Trophoblast cell (in vitro differentiated cells and primary cell): ENCODE results near the gene PARN.

Experiments used
- DNase-seq, 2 donors: peaks; one replicate each; pipeline ENCODE4 v3.0.0-alpha.2; 2016
- H2AFZ ChIP-seq: 2 replicates; pipeline ENCODE4 v1.6.1; 2013; ENCODE audit warnings: low read length, moderate library complexity, mild to moderate bottlenecking; ENCODE audit not compliant: insufficient read depth, poor library complexity
- H2AK5ac ChIP-seq: 2 replicates; pipeline ENCODE4 v1.6.1; 2013; ENCODE audit warnings: mild to moderate bottlenecking, low read length
- H2BK120ac ChIP-seq: 2 replicates; pipeline ENCODE4 v1.6.1; 2013; ENCODE audit warnings: low read length, mild to moderate bottlenecking, moderate library complexity; ENCODE audit not compliant: insufficient read depth, poor library complexity
- H2BK12ac ChIP-seq: 2 replicates; pipeline ENCODE4 v1.6.1; 2013; ENCODE audit warnings: mild to moderate bottlenecking, low read length, moderate library complexity
- H2BK5ac ChIP-seq: 2 replicates; pipeline ENCODE4 v1.6.1; 2013; ENCODE audit warnings: low read length, low read depth, moderate library complexity, mild to moderate bottlenecking; ENCODE audit not compliant: poor library complexity
- H3K14ac ChIP-seq: 2 replicates; pipeline ENCODE4 v1.6.1; 2013; ENCODE audit warnings: mild to moderate bottlenecking, low read length
- H3K18ac ChIP-seq: 2 replicates; pipeline ENCODE4 v1.6.1; 2013; ENCODE audit warnings: mild to moderate bottlenecking, low read length
- H3K23ac ChIP-seq: 2 replicates; pipeline ENCODE4 v1.6.1; 2013; ENCODE audit warnings: low read length
- H3K27ac ChIP-seq: 2 replicates; pipeline ENCODE4 v1.5.1; 2013; ENCODE audit warnings: low read depth, mild to moderate bottlenecking, inconsistent platforms, low read length, moderate library complexity
- H3K27me3 ChIP-seq: 2 replicates; pipeline ENCODE4 v1.6.1; 2013; ENCODE audit warnings: inconsistent platforms, mild to moderate bottlenecking, low read length, moderate library complexity; ENCODE audit not compliant: insufficient read depth
- H3K36me3 ChIP-seq, 2 experiments: 1 replicate in 1 of 2; 2 replicates in 1 of 2; pipeline ENCODE4 v1.6.1; 2013; ENCODE audit warnings: low read length in 2 of 2, mild to moderate bottlenecking in 2 of 2, moderate library complexity in 1 of 2; ENCODE audit not compliant: insufficient read depth in 2 of 2, control insufficient read depth in 1 of 2
- H3K4ac ChIP-seq: 2 replicates; pipeline ENCODE4 v1.6.1; 2013; ENCODE audit warnings: low read depth, mild to moderate bottlenecking, low read length, moderate library complexity
- H3K4me1 ChIP-seq, 2 experiments: 1 replicate in 1 of 2; 2 replicates in 1 of 2; pipeline ENCODE4 v1.6.1; 2013; ENCODE audit warnings: low read length in 2 of 2, mild to moderate bottlenecking in 2 of 2, moderate library complexity in 1 of 2; ENCODE audit not compliant: insufficient read depth in 2 of 2, control insufficient read depth in 1 of 2
- H3K4me2 ChIP-seq: 2 replicates; pipeline ENCODE4 v1.6.1; 2013; ENCODE audit warnings: inconsistent platforms, mild to moderate bottlenecking, low read length, moderate library complexity
- H3K4me3 ChIP-seq: 2 replicates; pipeline ENCODE4 v1.5.1; 2013; ENCODE audit warnings: mild to moderate bottlenecking, low read depth, low read length, inconsistent platforms
- H3K79me1 ChIP-seq: one replicate; pipeline ENCODE4 v1.6.1; 2013; ENCODE audit warnings: low read length
- H3K79me2 ChIP-seq: 2 replicates; pipeline ENCODE4 v1.6.1; 2013; ENCODE audit warnings: low read length, mild to moderate bottlenecking; ENCODE audit not compliant: control insufficient read depth, insufficient read depth, poor library complexity
- H3K9ac ChIP-seq: 2 replicates; pipeline ENCODE4 v1.6.1; 2013; ENCODE audit warnings: mild to moderate bottlenecking, low read length
- H3K9me3 ChIP-seq: 2 replicates; pipeline ENCODE4 v1.6.1; 2013; ENCODE audit warnings: low read depth, mild to moderate bottlenecking, control low read depth, inconsistent platforms, low read length; ENCODE audit not compliant: insufficient read depth
- H4K12ac ChIP-seq: 2 replicates; pipeline ENCODE4 v1.6.1; 2013; ENCODE audit warnings: low read depth, mild to moderate bottlenecking, low read length, moderate library complexity
- H4K8ac ChIP-seq: 2 replicates; pipeline ENCODE4 v1.6.1; 2013; ENCODE audit warnings: low read depth, mild to moderate bottlenecking, low read length, moderate library complexity
- H4K91ac ChIP-seq: one replicate; pipeline ENCODE4 v1.6.1; 2013; ENCODE audit warnings: low read depth, mild to moderate bottlenecking, low read length, moderate library complexity
- WGBS: extraction: QIAGEN DNeasy Blood & Tissue Kit; methylation state at CpG from one replicate; pipeline ENCODE4 v1.1.7; 2013; ENCODE audit warnings: missing lambda C conversion rate; ENCODE audit not compliant: insufficient read length, insufficient coverage; ENCODE audit errors: extremely low coverage; 5-methylcytosine and 5-hydroxymethylcytosine counted together

Gene PARN

GRCh38 chr16:14672403-14672971 lies 42.4 kb upstream of the PARN start:
- Histone ChIP-seq H2BK12ac (no peak overlapping the region), H3K18ac (no peak overlapping the region), H2AK5ac (no peak overlapping the region), H4K8ac (no peak overlapping the region), H3K79me2 (no peaks in the 10 kb centered on the region), H3K9me3 (no peaks in the 10 kb centered on the region), H3K4me3 (no peak overlapping the region), H3K27ac (no peak overlapping the region), H2BK5ac (no peak overlapping the region), H3K9ac (no peak overlapping the region), H3K23ac (no peak overlapping the region), H2BK120ac (no peak overlapping the region), H3K4me2 (no peak overlapping the region), H4K91ac (no peak overlapping the region), H3K36me3 (peaks cover 6 to 10% of the 10 kb centered on the region in 2 experiments), H2AFZ (no peak overlapping the region), H3K79me1 (no peaks in the 10 kb centered on the region), H3K14ac (no peak overlapping the region), H4K12ac (no peak overlapping the region), H3K4me1 (no peaks in the 10 kb centered on the region), H3K4ac (no peak overlapping the region), H3K27me3 (no peaks in the 10 kb centered on the region)
- no CpG with 5 or more reads among the region's 7 CpGs for WGBS
- no peak for DNase-seq

- no peaks in the 10 kb centered on the region for H3K79me2 ChIP-seq
- H2AK5ac ChIP-seq: no peak overlapping the region
- H3K27me3 ChIP-seq: no peaks in the 10 kb centered on the region
- no peak overlapping the region for H3K9ac ChIP-seq
- no peak overlapping the region for H3K18ac ChIP-seq
- no peak overlapping the region for H2BK120ac ChIP-seq
- WGBS: no CpG with 5 or more reads among the region's 4 CpGs
- no peak overlapping the region for H4K91ac ChIP-seq
- no peak overlapping the region for H4K12ac ChIP-seq
- no peak overlapping the region for H4K8ac ChIP-seq
- no peak overlapping the region for H3K23ac ChIP-seq
- H2BK12ac ChIP-seq: no peak overlapping the region
- peak; percentile 2 to 13 for DNase-seq
- no peak overlapping the region for H3K27ac ChIP-seq
- H3K4me2 ChIP-seq: no peak overlapping the region
- H2BK5ac ChIP-seq: no peak overlapping the region
- H3K14ac ChIP-seq: no peak overlapping the region
- no peaks in the 10 kb centered on the region for H3K79me1 ChIP-seq
- no peak overlapping the region for H3K4me3 ChIP-seq
- no peaks in the 10 kb centered on the region for H3K9me3 ChIP-seq
- no peaks in the 10 kb centered on the region for H3K4me1 ChIP-seq
- H3K36me3 ChIP-seq: peaks cover 16 to 30% of the 10 kb centered on the region in 2 experiments
- H2AFZ ChIP-seq: no peak overlapping the region
- H3K4ac ChIP-seq: no peak overlapping the region
Measured at GRCh38 chr16:14669776-14670175, 39.7 kb upstream of the PARN start.

GRCh38 chr16:14668556-14669223 lies 38.6 kb upstream of the PARN start:
- H2BK5ac ChIP-seq: no peak overlapping the region
- H3K79me1 ChIP-seq: no peaks in the 10 kb centered on the region
- H3K23ac ChIP-seq: no peak overlapping the region
- no peak overlapping the region for H2AFZ ChIP-seq
- H3K4me1 ChIP-seq: no peaks in the 10 kb centered on the region
- no peak overlapping the region for H3K18ac ChIP-seq
- no peak overlapping the region for H4K91ac ChIP-seq
- H3K36me3 ChIP-seq: peaks cover 25 to 40% of the 10 kb centered on the region in 2 experiments
- H3K79me2 ChIP-seq: no peaks in the 10 kb centered on the region
- H3K27me3 ChIP-seq: no peaks in the 10 kb centered on the region
- no peak overlapping the region for H3K4me3 ChIP-seq
- no CpG with 5 or more reads among the region's 7 CpGs for WGBS
- H3K9ac ChIP-seq: no peak overlapping the region
- H3K4me2 ChIP-seq: no peak overlapping the region
- no peak overlapping the region for H2BK12ac ChIP-seq
- no peak overlapping the region for H4K12ac ChIP-seq
- H3K14ac ChIP-seq: no peak overlapping the region
- H4K8ac ChIP-seq: no peak overlapping the region
- no peak overlapping the region for H2BK120ac ChIP-seq
- no peaks in the 10 kb centered on the region for H3K9me3 ChIP-seq
- H3K4ac ChIP-seq: no peak overlapping the region
- no peak for DNase-seq
- H3K27ac ChIP-seq: no peak overlapping the region
- H2AK5ac ChIP-seq: no peak overlapping the region

GRCh38 chr16:14667347-14668266 lies 37.5 kb upstream of the PARN start:
- Histone ChIP-seq H2AK5ac (no peak overlapping the region), H3K36me3 (peaks cover 29 to 42% of the 10 kb centered on the region in 2 experiments), H3K4me2 (no peak overlapping the region), H3K4me3 (no peak overlapping the region), H2BK120ac (no peak overlapping the region), H3K18ac (no peak overlapping the region), H4K8ac (no peak overlapping the region), H3K14ac (no peak overlapping the region), H3K79me2 (no peaks in the 10 kb centered on the region), H3K79me1 (no peaks in the 10 kb centered on the region), H3K27me3 (no peaks in the 10 kb centered on the region), H2BK12ac (no peak overlapping the region), H3K4ac (no peak overlapping the region), H3K27ac (no peak overlapping the region), H2BK5ac (no peak overlapping the region), H3K23ac (no peak overlapping the region), H4K91ac (no peak overlapping the region), H4K12ac (no peak overlapping the region), H3K9ac (no peak overlapping the region), H3K4me1 (no peaks in the 10 kb centered on the region), H2AFZ (no peak overlapping the region), H3K9me3 (no peaks in the 10 kb centered on the region)
- WGBS: no CpG with 5 or more reads among the region's 16 CpGs
- no peak for DNase-seq
